ENCODE measurements around the gene GDPD5. TPM values are rescaled to one million over a fixed set of nuclear protein-coding genes. Genes with fewer than 3 reads are reported as not detected.

GDPD5 gene
- total RNA-seq, 1 experiment from 2014 or later: 7.8 TPM

DNA sequence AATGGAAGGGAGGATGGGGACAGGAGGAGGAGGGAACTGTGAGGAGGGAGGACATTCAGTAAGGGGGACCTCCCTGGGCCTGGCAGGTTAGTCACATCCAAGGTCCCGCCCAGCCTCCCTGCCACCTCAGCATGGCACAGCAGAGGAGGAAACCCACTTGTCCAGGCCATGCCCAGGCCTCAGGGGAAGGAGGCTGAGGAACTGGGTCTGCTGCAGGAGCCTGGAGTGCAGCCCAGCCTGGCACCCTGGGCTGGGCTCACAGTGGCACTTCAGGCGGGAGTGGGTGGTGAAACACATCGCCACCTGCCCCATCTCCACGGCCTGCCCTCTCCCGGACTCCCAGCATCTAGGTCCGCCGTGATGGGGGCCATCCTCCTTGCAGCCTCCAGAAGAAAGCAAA lies 75.5 kb downstream of the GDPD5 start:
- Histone ChIP-seq H2BK20ac (ENCODE audit: low read depth, low read length, poor library complexity, severe bottlenecking) (no peak overlapping the region), H4K20me1 (ENCODE audit: control insufficient read depth, insufficient read depth, insufficient read length) (no peaks in the 10 kb centered on the region), H3K4me1 (ENCODE audit: insufficient read depth, low read length) (no peaks in the 10 kb centered on the region), H3K4ac (ENCODE audit: low read depth, low read length) (no peak overlapping the region), H2BK15ac (ENCODE audit: low read depth, low read length) (no peak overlapping the region), H3K4me2 (ENCODE audit: insufficient read depth, insufficient read length, low read length) (no peak overlapping the region), H3T11ph (ENCODE audit: low read length) (no peak overlapping the region), H4K8ac (replicated peaks; ENCODE audit: insufficient read length, low read depth, low read length) (no peak overlapping the region), H3K18ac (ENCODE audit: insufficient read length, low read depth, low read length) (no peak overlapping the region), H3K27me3 (ENCODE audit: insufficient read depth, low read length) (no peaks in the 10 kb centered on the region), H3K9ac (ENCODE audit: extremely low read depth, insufficient read length, low read length) (no peak overlapping the region), H3K79me1 (ENCODE audit: insufficient read depth, low read depth, low read length, poor library complexity, severe bottlenecking) (no peaks in the 10 kb centered on the region), H3K27ac (ENCODE audit: insufficient read length, low read depth, low read length) (no peak overlapping the region), H4K91ac (ENCODE audit: insufficient read length, low read depth, low read length) (no peak overlapping the region), H3K23me2 (ENCODE audit: insufficient read length, low read depth, low read length, poor library complexity, severe bottlenecking) (no peaks in the 10 kb centered on the region), H3K9me3 (ENCODE audit: control insufficient read depth, low read depth, low read length) (no peaks in the 10 kb centered on the region), H2AK5ac (ENCODE audit: insufficient read length, low read length) (no peak overlapping the region), H2BK12ac (ENCODE audit: insufficient read length, low read depth, low read length) (no peak overlapping the region), H3K14ac (ENCODE audit: insufficient read depth, low read length) (no peak overlapping the region; the same call in 1 of the 2 replicates), H2AFZ (ENCODE audit: low read length) (no peak overlapping the region), H2BK120ac (ENCODE audit: low read depth, low read length, poor library complexity, severe bottlenecking) (no peak overlapping the region), H2BK5ac (ENCODE audit: insufficient read length, low read length) (no peak overlapping the region), H3K56ac (ENCODE audit: insufficient read length, low read depth, low read length) (no peak overlapping the region), H4K5ac (ENCODE audit: insufficient read length, low read depth, low read length) (no peak overlapping the region), H3K79me2 (ENCODE audit: insufficient read depth, low read length) (no peaks in the 10 kb centered on the region), H3K23ac (ENCODE audit: insufficient read length, low read depth, low read length) (no peak overlapping the region)
- Mint-ChIP-seq H3K4me3 (no peak overlapping the region; a peak in 1 of 5 replicates), H3K4me1 (peaks cover 8 to 10% of the 10 kb centered on the region in 2 experiments; a peak in 1 of 4 replicates), H3K27me3 (ENCODE audit: low read depth) (peaks cover 6% of the 10 kb centered on the region), H3K27ac (no peak overlapping the region), H3K36me3 (ENCODE audit: insufficient read depth in 1 of 3, low read depth in 3 of 3) (no peaks in the 10 kb centered on the region; a peak in 1 of 7 replicates), H3K9me3 (no peaks in the 10 kb centered on the region)
- DNase-seq: no peak
- WGBS (ENCODE audit: extremely low coverage, insufficient read length, low lambda C conversion rate): no CpG with 5 or more reads among the region's 7 CpGs
- TF ChIP-seq, protein P1, sequence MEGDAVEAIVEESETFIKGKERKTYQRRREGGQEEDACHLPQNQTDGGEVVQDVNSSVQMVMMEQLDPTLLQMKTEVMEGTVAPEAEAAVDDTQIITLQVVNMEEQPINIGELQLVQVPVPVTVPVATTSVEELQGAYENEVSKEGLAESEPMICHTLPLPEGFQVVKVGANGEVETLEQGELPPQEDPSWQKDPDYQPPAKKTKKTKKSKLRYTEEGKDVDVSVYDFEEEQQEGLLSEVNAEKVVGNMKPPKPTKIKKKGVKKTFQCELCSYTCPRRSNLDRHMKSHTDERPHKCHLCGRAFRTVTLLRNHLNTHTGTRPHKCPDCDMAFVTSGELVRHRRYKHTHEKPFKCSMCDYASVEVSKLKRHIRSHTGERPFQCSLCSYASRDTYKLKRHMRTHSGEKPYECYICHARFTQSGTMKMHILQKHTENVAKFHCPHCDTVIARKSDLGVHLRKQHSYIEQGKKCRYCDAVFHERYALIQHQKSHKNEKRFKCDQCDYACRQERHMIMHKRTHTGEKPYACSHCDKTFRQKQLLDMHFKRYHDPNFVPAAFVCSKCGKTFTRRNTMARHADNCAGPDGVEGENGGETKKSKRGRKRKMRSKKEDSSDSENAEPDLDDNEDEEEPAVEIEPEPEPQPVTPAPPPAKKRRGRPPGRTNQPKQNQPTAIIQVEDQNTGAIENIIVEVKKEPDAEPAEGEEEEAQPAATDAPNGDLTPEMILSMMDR (conservative IDR thresholded peaks at IDR 0.05): no peak
